GM21723 (cell line): Measurements from ENCODE around the gene GALR2.

Experiments
- ATAC-seq: cut with Tn5 transposase; IDR thresholded peaks from one replicate; pipeline ENCODE4 v1.9.1; 2021; ENCODE audit warnings: mild to moderate bottlenecking, moderate library complexity; ENCODE audit not compliant: unreplicated experiment

GALR2 gene

DNA sequence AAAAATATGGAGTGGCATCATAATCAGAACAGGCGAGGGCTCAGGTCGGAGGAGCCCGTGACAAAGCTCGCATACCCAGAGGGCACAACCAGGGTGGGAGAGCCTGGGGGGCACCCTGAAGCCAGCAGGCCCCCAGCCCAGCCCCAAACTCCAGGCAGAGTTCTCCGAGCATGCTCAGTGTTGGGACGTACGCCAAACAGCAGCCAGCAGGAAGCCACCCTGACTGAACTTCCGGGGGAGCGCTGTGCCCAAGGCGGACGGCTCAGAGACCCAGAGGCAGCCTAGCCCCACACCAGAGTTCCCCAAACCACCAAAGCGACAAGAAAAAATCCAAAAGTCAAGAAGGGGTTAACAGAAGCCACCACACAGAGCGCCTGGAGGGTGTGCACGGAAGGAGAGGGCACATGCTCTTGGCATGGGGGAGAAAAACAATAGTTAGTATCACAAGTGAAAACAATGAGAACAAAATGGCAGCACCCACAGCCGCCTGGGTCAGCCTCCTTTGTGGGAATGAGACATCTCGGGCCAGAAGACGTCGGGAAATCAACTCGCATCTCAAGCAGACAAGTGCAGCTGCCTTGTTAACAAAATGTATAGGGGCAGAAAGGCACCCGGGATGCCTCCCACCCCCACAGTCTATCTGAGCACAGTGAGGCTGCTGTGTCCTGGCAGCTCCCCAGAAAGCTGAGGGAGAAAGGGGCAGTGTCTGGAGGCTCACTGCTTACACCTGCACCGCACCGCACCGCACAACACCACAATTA is 17.1 kb downstream of the GALR2 start:
- ATAC-seq = no peak

DNA sequence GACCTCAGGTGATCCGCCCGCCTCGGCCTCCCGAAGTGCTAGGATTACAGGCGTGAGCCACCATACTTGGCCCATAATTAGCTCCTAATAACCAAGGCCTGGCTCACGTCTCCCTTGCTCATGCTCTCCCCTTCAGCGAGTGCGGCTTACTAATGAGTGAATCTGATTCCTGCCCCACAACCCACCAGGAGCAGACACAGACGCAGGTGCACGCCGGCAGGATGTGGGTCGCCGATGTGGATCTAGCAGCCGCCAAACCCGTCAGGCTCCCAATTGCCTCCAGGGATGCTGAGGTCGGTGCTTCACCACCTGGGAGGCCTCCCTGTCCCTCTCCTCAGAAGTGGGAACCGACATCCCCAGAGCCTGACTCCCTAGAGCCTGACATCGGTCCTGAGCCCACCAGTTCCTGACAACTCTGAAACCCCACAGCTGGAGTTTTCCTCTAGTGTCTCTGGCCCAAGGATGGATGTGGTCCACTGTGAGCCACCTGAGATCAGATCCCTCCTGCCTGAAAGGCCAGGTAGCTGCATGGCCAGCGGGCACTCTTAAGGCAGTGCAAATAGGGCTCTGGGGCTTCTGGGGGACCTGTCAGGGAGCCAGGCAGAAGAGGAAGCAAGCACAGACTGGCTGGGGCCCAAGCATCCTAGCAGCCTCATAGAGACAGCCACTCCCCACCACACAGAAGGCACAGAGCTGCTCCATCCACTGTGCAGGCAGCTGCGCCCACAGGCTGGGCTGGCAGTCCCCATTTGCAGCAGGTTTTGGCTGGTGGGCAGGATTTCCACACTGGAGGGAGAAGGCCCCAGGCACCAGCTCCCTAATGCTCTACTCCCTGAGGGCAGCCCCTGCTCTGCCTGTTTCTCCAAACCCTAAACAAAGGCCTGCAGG is 18.2 kb downstream of the GALR2 start:
- ATAC-seq = no peak

DNA sequence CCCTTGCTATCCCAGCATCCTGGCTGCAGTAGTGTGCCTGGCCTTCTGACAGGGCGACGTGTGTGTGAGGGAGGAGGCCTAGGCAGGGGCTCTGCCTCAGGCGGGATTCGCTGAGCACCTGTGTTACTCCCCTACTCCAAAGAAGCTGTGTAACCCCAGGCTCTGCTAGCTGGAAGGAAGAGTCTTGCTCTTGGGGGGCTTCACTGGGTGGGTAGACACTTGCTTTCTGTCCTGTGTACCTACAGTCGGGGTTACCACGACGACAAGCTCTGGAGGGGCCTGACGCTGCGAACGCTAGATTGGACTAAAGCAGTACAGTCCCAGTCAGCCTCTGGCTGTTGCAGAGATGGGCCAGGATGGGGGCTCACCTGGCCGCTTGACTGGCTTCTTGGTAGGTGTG is 19.5 kb downstream of the GALR2 start:
- no peak for ATAC-seq

DNA sequence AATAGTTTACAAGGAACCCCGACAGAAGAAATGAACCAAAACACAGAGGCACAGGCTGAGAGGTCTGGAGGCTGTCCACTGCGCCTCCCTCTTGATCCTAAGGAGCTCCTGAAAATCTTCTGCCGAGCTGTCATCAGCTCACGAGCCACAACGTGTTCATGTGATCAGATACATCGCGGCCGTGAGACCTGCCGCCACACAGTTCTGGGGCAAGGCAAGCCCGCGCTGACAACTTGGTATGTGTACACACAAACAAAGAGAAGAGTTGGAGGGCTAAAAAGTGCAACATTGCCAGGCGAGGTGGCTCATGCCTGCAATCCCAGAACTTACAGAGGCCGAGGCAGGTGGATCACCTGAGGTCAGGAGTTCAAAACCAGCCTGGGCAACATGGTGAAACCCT is 21.4 kb downstream of the GALR2 start:
- ATAC-seq = no peak

DNA sequence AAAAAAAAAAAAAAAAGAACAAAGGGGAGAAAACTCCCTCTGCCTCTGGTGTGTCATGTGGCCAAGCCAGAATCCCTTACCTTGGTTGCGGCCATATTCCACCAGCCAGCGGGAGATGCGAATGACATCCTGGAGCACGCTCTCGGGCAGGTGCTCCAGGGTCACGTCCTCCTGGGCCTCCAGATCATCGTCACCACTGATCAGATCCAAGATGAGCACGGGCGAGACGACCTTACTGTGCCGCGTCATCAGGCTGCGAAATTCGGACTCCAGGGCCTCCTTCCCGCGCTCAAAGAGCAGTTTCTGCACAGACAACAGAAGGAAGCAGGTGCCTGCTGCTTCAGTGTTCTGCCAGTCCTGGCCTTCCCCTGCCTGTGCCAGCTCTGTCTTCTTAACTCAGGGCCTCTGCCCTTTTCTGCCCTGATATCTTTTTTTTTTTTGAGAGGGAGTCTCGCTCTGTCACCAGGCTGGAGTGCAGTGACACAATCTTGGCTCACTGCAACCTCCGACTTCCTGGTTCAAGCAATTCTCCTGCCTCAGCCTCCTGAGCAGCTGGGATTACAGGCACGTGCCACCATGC is 23.2 kb downstream of the GALR2 start:
- no peak for ATAC-seq

DNA sequence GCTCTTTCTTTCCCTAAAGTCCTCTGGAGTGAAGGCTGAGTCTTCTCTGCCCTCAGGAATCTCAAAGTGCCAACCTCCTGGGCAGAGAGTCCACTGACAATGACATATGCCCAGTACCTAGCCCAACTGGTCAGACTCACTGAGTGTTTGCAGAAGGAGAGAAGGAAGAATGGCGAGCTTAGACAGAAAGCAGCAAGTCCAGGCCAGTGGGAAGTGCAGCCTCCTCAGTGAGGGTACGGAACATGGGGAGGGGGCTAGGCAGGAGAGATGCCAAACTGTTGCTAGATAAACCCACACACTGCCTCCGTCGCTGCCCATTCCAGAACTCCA is 28.3 kb downstream of the GALR2 start:
- no peak for ATAC-seq

DNA sequence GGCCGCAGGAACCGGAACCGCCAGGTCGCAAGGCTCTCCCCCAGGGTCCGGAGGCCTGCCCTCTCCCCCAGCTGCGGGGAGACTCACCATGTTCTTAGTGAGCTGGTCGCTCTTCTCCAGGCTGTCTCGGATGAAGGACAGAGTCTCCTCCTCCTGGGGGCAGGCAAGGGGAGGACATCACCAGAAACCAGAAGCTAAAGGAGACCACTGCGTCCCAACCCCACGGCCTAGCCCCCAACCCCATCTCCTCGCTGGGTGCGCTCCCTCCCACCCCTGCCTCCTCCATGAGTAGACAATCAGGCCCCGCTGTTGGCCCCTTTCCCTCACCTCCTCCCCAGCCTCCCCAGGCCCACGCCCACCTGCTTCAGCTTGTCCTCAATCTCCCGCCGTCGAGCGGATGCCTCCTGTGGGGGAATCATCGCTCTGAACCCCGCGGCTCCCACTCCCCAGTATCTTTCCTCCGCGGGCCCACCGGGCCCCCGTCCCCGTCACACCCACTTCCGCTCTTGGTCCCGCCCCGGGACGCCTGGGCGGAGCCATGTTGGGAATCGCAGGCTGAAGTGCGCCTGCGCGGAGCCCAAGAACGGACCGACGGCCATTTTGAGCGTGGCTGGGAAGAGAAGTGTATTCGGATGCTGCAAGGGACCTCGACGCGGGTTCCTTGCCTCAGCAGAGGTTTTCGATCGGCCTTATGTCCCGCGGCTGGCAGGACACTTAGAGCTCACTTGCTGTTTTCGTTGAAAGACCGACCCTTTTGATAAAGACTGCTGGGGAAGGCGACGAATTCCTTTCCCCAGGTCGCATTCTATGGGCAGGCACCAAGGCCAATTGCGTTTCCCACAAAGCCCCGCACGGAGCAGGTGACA is 28.9 kb downstream of the GALR2 start, which contains the start of gene EXOC7:
Gene EXOC7 (minus strand): TSS at position 514 of the 866 bp plus-strand sequence. CDS start 95 bp downstream, at position 419.
- ATAC-seq = peak; percentile 77

DNA sequence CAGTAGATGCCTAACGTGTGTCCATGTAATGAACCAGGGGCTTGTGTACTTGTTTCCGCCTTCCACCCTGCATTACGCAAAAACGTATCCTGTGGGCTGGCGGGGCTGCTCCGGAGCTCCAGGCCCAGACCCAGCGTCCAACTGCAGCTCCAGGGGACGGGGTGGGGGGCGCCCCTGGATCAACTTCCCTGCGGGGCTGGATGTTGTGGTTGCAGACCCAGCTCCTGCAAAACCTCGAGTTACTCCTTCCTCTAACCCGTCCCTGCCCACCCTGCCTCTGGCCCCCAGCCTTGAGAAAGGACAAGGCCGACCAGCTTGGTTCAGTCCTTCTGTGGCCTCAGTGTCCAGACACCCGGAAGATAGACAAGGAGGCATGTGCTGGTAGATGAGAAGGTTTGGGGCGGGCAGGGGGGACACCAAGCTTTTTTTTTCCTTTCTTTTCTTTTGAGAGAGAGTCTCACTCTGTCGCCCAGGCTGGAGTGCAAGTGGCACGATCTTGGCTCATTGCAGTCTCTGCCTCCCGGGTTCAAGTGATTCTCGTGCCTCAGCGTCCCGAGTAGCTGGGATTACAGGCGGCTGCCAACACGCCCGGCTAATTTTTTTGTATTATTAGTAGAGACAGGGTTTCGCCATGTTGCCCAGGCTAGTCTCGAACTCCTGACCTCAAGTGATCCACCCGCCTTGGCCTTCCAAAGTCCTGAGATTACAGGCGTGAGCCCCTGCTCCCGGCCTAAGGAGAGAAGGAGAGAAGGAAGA is 29.7 kb downstream of the GALR2 start:
- ATAC-seq = no peak

DNA sequence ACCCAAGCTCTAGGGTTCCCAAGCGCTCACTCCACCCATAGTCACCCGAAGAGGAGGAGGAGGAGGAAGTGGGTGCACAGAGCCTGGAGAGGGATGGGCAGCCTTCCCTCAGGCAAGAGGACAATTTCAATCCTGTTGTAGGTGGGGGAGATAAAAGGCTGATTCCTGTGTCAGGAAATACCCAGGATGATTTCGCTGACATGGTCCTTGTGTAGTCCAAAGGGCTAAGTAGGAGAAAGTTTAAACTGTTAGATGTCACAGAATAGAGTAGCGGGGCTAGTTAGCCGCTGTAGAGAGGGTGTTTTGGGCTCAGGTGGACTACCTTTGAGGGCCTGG is 30.3 kb downstream of the GALR2 start:
- ATAC-seq = no peak

DNA sequence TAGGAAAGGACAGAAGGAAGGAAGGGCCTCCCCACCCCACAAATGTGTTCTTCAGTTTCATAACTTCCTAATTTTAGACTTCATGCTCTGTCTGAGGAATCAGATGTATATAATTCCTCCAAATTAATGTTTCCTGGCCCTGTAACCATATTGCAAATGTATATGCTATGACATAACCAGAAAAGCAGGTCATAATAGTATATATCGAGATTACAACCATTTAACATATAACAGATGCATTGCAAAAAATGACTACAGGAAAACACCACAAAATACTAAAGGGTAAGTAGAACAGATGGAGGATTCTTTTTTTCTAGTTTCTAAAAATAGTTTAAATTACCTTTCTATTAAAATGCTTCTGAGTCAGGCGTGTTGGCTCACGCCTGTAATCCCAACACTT is 32.1 kb downstream of the GALR2 start:
- no peak for ATAC-seq

DNA sequence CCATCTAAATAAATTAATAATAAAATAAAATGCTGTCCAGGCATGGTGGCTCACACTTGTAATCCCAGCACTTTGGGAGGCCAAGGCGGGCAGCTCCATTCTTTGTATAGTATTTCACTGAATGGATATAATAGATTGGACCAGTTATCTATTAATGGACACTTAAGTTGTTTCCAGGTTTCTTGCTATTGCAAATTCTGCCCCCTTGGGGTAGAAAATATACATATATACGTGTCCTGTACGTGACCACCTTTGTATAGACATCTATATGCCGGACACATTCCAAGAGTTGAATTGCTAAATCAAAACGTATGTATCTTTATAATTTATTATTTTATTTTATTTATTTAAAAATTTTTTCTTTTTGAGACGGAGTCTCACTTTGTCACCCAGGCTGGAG is 32.9 kb downstream of the GALR2 start:
- no peak for ATAC-seq

DNA sequence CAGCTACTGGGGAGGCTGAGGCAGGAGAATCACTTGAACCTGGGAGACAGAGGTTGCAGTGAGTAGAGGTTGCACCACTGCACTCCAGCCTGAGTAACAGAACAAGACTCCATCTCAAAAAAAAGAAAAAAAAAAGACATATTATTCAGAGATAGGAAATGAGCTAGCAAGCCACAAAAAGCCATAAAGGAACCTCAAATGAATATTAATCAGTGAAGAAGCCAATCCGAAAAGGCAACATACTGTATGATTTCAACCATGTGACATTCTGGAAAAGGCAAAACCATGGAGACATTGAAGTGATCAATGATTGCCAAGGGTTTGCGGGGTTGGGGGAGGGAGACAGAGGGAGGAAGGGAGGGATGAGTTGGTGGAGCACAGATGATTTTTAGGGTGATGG is 37.4 kb downstream of the GALR2 start:
- ATAC-seq = no peak

DNA sequence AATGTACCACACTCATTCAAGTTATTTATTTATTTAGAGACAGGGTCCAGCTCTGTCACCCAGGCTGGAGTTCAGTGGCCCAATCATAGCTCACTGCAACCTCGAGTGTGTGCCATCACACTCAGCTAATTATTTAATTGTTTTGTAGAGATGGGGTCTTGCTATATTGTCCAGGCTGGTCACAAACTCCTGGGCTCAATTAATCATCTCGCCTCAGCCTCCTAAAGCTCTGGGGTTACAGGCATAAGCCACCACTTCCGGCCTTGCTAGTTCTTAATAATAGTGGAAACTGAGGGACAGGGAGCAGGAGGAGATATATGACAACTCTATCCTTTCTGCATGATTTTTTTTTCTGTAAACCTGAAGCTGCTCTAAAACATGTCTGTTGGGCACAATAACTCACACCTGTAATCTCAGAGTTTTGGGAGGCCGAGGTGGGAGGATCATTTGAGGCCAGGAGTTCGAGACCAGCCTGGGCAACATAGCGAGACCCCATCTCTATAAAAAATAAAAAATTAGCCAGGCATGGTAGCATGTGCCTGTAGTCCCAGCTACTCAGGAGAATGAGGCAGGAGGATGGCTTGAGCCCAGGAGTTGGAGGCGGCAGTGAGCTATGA is 40.7 kb downstream of the GALR2 start:
- no peak for ATAC-seq

DNA sequence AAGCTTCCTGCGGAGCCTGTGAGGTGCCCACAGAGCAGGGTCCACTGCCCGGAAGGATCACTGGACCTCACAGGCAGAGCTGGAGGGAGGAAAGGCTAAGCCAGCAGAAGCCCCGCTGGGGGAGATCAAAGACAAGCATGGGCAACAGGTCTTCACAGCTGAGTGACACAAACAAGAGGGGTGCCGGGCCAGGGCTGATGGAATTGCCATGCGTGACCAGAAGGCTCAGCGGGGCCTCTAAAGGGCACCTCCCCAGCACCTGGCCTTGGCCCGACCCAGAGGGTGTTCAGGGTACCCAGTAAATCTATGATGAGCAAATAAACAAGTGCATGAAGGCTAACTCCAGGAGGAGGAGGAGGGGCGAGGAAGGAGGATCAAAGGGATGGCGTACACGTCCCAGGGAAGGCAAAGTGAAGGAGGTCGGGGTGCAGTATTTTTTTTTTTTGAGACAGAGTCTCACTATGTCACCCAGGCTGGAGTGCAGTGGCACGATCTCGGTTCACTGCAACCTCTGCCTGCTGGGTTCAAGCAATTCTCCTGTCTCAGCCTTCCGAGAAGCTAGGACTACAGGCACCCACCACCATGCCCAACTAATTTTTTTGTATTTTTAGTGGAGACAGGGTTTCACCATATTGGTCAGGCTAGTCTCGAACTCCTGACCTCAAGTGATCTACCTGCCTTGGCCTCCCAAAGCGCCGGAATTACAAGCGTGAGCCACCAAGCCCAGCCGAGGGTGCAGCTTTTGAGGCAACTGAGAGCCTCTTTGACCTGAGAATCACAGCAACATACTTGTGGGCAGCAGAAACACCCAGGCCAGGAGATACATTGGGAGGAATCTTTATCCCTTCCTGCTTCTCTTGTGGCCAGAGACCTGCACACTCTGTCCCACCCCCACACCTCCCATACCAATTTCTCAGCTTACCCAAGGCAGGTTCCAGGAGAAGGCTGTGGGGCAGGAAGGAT is 45.1 kb downstream of the GALR2 start:
- ATAC-seq = no peak

DNA sequence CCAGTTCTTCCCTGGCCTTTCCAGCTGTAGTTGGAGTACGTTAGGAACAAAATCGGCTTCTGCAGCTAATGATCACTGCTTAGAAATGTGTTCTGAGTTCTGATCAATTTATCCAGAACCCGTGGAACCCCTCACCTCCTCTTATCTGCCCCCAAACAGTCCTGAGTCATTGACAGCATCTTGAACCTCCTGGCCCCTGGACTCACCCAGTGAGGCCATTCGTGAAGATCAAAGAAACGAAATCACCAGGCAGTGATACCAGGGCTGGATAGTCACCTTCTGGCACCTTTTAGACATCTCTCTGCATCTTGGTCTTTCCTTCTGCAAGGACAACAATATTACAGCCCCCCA is 46.1 kb downstream of the GALR2 start:
- no peak for ATAC-seq

DNA sequence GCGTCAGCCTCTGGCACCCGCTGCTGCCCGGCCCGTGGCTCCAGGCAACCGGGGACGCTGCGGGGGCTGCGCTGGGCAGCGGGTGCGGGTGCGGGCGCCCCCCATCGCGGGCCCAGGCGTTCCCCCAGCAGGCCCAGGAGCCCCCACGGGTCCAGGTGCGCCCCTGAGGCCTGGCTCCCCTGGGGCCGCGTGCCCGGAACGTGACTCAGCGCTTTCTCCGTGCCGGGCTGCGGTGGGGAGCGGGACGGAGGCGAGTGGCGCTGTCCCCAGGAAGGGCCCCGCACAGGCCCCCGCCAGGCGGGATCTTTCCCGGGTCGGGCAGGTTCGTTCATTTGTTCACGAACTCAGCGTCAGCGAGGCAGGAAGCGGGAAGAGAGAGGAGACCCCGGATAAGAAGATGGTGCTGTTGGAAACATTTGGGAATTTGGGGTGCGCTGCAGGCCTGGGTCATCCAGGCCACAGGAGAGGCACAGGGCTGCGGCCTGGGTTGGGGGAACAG is 47.4 kb downstream of the GALR2 start:
- ATAC-seq = no peak

DNA sequence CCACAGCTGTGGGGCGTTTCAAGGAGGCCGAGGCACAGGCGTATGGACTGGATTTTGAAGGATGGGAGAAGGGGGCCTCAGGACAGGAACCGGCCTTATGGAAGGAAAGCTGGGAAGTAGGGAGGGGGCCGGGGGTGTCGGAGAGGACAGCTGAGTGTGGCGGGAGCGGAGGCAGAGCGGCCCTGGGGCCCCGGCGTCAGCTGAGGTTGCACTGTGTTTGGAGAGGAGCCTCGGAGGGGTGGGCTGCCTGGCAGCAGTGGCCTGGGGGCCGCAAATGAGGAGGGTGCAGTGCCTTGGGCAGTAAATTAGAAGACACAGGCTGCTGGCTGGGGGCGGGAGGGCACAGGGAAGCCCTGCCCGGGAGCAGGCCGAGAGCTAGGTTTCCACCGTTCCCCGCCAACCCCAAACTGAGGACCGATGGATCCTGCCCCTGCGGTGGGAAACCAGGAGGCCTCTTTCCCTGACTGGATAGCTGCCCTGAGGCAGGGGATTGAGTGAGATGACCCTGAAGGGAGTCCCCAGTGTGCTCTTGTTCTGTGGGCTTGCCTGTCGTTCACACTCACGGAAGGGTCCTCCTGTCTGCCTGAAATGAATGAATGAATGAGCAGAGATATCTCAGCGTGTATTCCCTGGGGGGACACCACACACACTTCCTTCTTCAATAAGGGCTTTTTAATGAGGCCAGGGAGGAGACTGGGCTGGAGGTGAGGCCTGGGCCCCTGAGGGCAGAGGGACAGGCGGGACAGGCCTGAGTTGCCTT is 48.0 kb downstream of the GALR2 start:
- no peak for ATAC-seq

DNA sequence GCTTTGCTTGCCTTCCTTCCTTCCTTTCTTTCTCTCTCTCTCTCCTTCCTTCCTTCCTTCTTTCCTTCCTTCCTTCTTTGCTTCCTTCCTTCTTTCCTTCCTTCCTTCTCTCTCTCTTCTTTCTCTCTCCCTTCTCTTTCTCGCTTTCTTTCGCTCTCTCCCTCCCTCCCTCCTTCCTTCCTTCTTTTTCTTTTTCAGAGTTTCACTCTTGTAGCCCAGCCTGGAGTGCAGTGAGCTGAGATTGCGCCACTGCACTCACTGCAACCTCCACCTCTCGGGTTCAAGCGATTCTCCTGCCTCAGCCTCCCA is 48.6 kb downstream of the GALR2 start:
- no peak for ATAC-seq
